GM18858 (cell line): ENCODE measurements around the gene SLC5A10.
"Not testable (repeated sequence)": the region's sequence is repeated elsewhere in the genome, so short reads cannot be mapped to it uniquely, and the experiment has no call there.

Experiments
- ATAC-seq: cut with Tn5 transposase; IDR thresholded peaks from one replicate; pipeline ENCODE4 v1.9.1; 2021; ENCODE audit not compliant: unreplicated experiment

The SLC5A10 gene

GRCh38 chr17:18951941-18952842, at the start of gene SLC5A10:
TSS of gene SLC5A10 (plus strand) at chr17:18952165. CDS start at chr17:18952206, 41 bp downstream.
- ATAC-seq, result no peak

- no peak for ATAC-seq
Observed at GRCh38 chr17:18904482-18904881, 47.5 kb upstream of the SLC5A10 start.

- no peak for ATAC-seq
Observed at GRCh38 chr17:18905226-18905625, 46.7 kb upstream of the SLC5A10 start.

GRCh38 chr17:18910326-18910725, 41.6 kb upstream of the SLC5A10 start:
- no peak for ATAC-seq

- ATAC-seq, result no peak
Observed at GRCh38 chr17:18910881-18911280, 41.1 kb upstream of the SLC5A10 start.

GRCh38 chr17:18916816-18917500, 35.0 kb upstream of the SLC5A10 start:
- no peak for ATAC-seq

- ATAC-seq, result no peak
Observed at GRCh38 chr17:18917506-18918032, 34.4 kb upstream of the SLC5A10 start.

GRCh38 chr17:18919963-18920362, 32.0 kb upstream of the SLC5A10 start:
- no peak for ATAC-seq

GRCh38 chr17:18920911-18921441, 31.0 kb upstream of the SLC5A10 start:
- ATAC-seq, result no peak

- ATAC-seq, result no peak
Observed at GRCh38 chr17:18921485-18921884, 30.5 kb upstream of the SLC5A10 start.

- peak; percentile 66 for ATAC-seq
Observed at GRCh38 chr17:18921912-18922451, 30.0 kb upstream of the SLC5A10 start.

GRCh38 chr17:18922596-18922995, 29.4 kb upstream of the SLC5A10 start:
- ATAC-seq, result not testable (repeated sequence)

- ATAC-seq, result no peak
Observed at GRCh38 chr17:18925187-18925586, 26.8 kb upstream of the SLC5A10 start.

- no peak for ATAC-seq
Observed at GRCh38 chr17:18928628-18929125, 23.3 kb upstream of the SLC5A10 start.

GRCh38 chr17:18932360-18933055, 19.5 kb upstream of the SLC5A10 start:
- ATAC-seq, result no peak

GRCh38 chr17:18933102-18934058, 18.6 kb upstream of the SLC5A10 start:
- no peak for ATAC-seq

GRCh38 chr17:18937981-18938691, 13.8 kb upstream of the SLC5A10 start:
- no peak for ATAC-seq

- no peak for ATAC-seq
Observed at GRCh38 chr17:18938692-18939023, 13.3 kb upstream of the SLC5A10 start.

- ATAC-seq, result no peak
Observed at GRCh38 chr17:18944646-18945045, 7.3 kb upstream of the SLC5A10 start.
